Lower lobe of right lung (tissue), 2 donors: ENCODE measurements around the gene CCNI. TPM values are rescaled to one million over a fixed set of nuclear protein-coding genes. Genes with fewer than 3 reads are reported as not detected.
"Not testable (repeated sequence)": the region's sequence is repeated elsewhere in the genome, so short reads cannot be mapped to it uniquely, and the experiment has no call there.

Source experiments
- ATAC-seq, 2 donors: fragments of 200-7000 bp; cut with Tn5 transposase; one replicate each; pipeline ENCODE4 v1.9.1; 2020 to 2022; ENCODE audit warnings: mild to moderate bottlenecking in 2 of 2, moderate library complexity in 2 of 2
- DNase-seq: peaks from one replicate; pipeline ENCODE4 v3.0.0-alpha.2; 2020
- H3K27ac ChIP-seq: fragments of 200-600 bp; one replicate; pipeline ENCODE4 v1.8.0; 2022
- H3K27me3 ChIP-seq: fragments of 200-600 bp; one replicate; pipeline ENCODE4 v1.8.0; 2022; ENCODE audit warnings: low read depth
- H3K36me3 ChIP-seq: fragments of 200-600 bp; one replicate; pipeline ENCODE4 v1.8.0; 2022; ENCODE audit warnings: mild to moderate bottlenecking
- H3K4me1 ChIP-seq: fragments of 200-600 bp; one replicate; pipeline ENCODE4 v1.8.0; 2022
- H3K4me3 ChIP-seq: fragments of 200-600 bp; one replicate; pipeline ENCODE4 v1.8.0; 2022; ENCODE audit warnings: mild to moderate bottlenecking
- H3K9me3 ChIP-seq: fragments of 200-600 bp; one replicate; pipeline ENCODE4 v1.8.0; 2022
- intact Hi-C: fragments of 100-400 bp; cut with DNase I; formaldehyde crosslinking; loops from one replicate; pipeline ENCODE4 v1.11.0; 2022
- total RNA-seq: library from RNA; stranded (reverse); fragmentation: NEBNext Ultra II Directional; extraction: Animal tissue kit (Norgen Biotek cat#: 25700); gene quantifications from one replicate; pipeline ENCODE4 v1.2.1, GENCODE V29; 2021
- TF ChIP-seq, protein P1 (sequence below): fragments of 200-600 bp; IDR thresholded peaks from one replicate; pipeline ENCODE4 v1.8.0; 2022; ENCODE audit warnings: antibody characterized with exemption, mild to moderate bottlenecking
- donor health status: DM: no; HTN: yes; CAD: no; lungs with severe emphysema.

CCNI gene
- total RNA-seq, 1 donor from 2014 or later = 327 TPM

DNA sequence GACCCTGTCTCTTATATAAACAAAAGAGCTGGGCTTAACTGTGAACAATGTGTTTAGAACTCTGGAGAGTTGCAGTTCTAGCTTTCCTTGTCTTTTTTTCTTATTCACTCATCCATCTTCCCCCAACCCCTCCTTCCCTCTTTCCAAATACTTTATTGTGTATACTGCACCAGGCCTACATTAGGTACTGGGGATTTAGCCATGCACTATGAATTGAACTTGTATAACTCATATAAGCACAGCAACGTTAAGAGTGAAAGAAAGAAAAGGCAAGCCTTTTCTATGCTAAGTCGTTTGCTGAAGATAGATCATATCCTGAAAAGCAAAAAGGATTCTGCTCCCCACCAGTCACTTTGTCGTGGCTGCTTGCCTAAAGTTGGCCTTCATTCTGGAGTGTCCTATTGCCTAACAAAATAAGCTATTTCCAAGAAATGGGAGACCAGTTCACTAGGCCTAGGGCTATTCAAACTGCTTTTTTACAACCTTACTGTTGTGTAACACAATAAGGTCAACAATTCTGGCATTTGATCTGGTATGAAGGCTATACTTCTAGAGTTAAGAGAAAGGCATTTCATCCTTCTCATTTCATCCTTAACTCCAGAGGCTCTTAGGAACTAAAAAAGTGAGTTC is 32.2 kb downstream of the CCNI start:
- ATAC-seq = peak; percentile 44 to 65
- Histone ChIP-seq H3K4me1 (peaks cover 25% of the 10 kb centered on the region), H3K27me3 (no peaks in the 10 kb centered on the region), H3K36me3 (peaks cover 29% of the 10 kb centered on the region), H3K4me3 (no peak overlapping the region), H3K9me3 (no peaks in the 10 kb centered on the region), H3K27ac (peak overlapping the region; percentile 31)
- intact Hi-C loops = no loop called here
- no peak for DNase-seq
- TF ChIP-seq, protein P1, sequence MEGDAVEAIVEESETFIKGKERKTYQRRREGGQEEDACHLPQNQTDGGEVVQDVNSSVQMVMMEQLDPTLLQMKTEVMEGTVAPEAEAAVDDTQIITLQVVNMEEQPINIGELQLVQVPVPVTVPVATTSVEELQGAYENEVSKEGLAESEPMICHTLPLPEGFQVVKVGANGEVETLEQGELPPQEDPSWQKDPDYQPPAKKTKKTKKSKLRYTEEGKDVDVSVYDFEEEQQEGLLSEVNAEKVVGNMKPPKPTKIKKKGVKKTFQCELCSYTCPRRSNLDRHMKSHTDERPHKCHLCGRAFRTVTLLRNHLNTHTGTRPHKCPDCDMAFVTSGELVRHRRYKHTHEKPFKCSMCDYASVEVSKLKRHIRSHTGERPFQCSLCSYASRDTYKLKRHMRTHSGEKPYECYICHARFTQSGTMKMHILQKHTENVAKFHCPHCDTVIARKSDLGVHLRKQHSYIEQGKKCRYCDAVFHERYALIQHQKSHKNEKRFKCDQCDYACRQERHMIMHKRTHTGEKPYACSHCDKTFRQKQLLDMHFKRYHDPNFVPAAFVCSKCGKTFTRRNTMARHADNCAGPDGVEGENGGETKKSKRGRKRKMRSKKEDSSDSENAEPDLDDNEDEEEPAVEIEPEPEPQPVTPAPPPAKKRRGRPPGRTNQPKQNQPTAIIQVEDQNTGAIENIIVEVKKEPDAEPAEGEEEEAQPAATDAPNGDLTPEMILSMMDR = no peak

- no peak for DNase-seq
Measured at GRCh38 chr4:77040854-77041725, 34.7 kb downstream of the CCNI start.

GRCh38 chr4:77040270-77040669 is 35.5 kb downstream of the CCNI start:
- TF ChIP-seq, protein P1 = no peak
- no peak overlapping the region for H3K4me3 ChIP-seq
- intact Hi-C loops = no loop called here
- DNase-seq (no peak), ATAC-seq (no peak)
- no peaks in the 10 kb centered on the region for H3K9me3 ChIP-seq
- H3K27me3 ChIP-seq = no peaks in the 10 kb centered on the region
- peaks cover 7% of the 10 kb centered on the region for H3K36me3 ChIP-seq
- no peak overlapping the region for H3K27ac ChIP-seq
- peaks cover 25% of the 10 kb centered on the region for H3K4me1 ChIP-seq

More at GRCh38 chr4:77040854-77041725, 34.7 kb downstream of the CCNI start:
- no peaks in the 10 kb centered on the region for H3K9me3 ChIP-seq
- no peak overlapping the region for H3K27ac ChIP-seq
- H3K4me3 ChIP-seq = no peak overlapping the region
- intact Hi-C loops = no loop called here
- ATAC-seq = no peak
- H3K4me1 ChIP-seq = peaks cover 25% of the 10 kb centered on the region
- no peaks in the 10 kb centered on the region for H3K27me3 ChIP-seq
- TF ChIP-seq, protein P1 = no peak
- peaks cover 4% of the 10 kb centered on the region for H3K36me3 ChIP-seq

- TF ChIP-seq, protein P1 = no peak
- DNase-seq = no peak
- ATAC-seq = no peak
- H3K4me1 ChIP-seq = peaks cover 22% of the 10 kb centered on the region
- no peaks in the 10 kb centered on the region for H3K9me3 ChIP-seq
- H3K36me3 ChIP-seq = peaks cover 12% of the 10 kb centered on the region
- H3K4me3 ChIP-seq = no peak overlapping the region
- H3K27me3 ChIP-seq = no peaks in the 10 kb centered on the region
- no peak overlapping the region for H3K27ac ChIP-seq
- intact Hi-C loops = no loop called here
Measured at GRCh38 chr4:77039796-77040195, 36.0 kb downstream of the CCNI start.

DNA sequence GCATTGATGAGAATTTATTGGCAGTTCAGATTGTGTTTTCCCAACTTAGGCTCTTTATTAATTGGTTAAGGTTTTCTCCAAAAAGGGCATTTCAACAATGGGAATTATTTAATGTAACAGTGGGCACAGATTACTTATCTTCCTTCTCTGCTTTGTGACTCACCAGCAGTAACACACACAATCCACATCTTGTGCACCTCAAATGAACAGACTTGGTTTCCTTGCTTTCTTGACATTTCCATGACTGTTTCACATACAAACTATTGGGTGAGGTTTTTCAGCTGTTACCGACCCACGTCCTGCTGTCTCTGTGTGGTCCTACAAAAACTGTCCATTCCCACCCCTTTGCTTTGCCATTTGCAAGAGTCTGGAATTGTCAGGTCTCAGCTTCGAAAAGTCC is 38.1 kb downstream of the CCNI start:
- H3K36me3 ChIP-seq = peaks cover 33% of the 10 kb centered on the region
- intact Hi-C loops = no loop called here
- H3K27me3 ChIP-seq = no peaks in the 10 kb centered on the region
- no peak overlapping the region for H3K4me3 ChIP-seq
- DNase-seq (no peak), ATAC-seq (no peak)
- H3K4me1 ChIP-seq = peaks cover 10% of the 10 kb centered on the region
- H3K9me3 ChIP-seq = no peaks in the 10 kb centered on the region
- H3K27ac ChIP-seq = no peak overlapping the region
- TF ChIP-seq, protein P1 = no peak

GRCh38 chr4:77037168-77037567 is 38.6 kb downstream of the CCNI start:
- peaks cover 10% of the 10 kb centered on the region for H3K4me1 ChIP-seq
- DNase-seq, intact Hi-C loops, H3K9me3 ChIP-seq, H3K27ac ChIP-seq, ATAC-seq, H3K27me3 ChIP-seq, H3K4me3 ChIP-seq: not testable (repeated sequence)
- H3K36me3 ChIP-seq = peaks cover 38% of the 10 kb centered on the region
